ENCODE results near the gene FTL.

FTL gene

DNA sequence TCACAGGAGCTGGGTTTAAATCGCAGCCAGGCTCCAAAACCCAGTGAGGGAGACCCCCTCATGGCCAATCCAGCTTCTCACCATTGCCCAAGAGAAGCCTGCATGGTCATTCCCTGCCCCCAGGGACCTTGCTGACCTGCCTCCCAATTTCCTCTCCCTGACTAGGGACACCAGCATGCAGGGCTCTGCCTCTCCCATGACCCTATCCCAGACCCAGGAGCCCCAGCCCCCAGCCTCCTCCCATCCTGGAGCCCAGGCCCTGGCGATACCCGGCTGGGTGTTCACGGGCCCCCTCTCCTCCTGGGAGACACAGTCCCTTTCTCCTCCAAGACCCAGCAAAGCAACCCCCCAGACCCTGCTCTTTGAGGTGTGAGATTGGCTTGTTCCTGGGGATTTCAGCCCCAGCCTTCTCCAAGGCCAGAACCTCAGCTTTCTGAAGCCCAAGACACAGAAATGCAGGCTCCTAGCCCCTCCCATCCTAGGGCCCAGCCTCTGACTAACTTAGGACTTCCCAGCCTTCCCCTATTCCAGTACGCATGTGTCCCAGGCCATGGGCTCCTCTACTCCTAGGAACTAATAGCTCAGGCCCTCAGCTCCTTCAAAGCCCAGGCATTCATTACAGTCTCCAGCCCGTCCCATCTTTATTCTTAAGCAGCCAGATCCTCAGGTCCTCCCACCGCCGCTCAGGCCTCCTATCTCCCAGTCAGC lies 26.9 kb downstream of the FTL start:
- no peak for DNase-seq (ENCODE audit: low read depth, low spot score)

DNA sequence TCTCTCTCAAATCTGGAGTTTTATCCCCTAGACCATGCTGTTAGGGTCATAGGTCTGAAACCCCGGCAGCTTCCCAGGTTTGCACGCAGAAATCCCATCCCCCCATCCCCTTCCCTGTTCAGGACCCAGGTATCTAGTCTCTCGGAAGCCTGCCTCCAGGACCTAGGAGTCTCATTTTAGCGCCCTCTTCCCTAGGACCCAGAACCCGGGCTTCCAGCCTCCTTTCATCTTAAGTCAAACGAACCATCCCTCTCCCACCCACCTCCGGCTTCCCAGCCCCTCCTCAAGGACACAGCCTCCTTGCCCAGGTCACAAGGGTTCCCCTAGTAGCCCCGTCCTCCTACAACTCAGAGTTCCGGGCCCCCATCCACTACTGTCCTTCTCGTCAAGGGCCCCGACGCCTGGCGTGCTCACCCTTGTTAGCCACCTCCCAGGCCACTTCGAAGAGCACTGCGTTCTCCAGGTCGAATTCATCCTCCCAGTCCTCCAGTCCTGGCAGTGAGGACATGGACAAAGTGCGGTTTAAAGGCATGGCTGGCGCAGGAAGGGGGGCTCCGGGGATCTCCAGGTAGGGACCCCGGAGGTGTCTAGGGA lies 27.6 kb downstream of the FTL start:
- DNase-seq (ENCODE audit: low read depth, low spot score) = no peak

DNA sequence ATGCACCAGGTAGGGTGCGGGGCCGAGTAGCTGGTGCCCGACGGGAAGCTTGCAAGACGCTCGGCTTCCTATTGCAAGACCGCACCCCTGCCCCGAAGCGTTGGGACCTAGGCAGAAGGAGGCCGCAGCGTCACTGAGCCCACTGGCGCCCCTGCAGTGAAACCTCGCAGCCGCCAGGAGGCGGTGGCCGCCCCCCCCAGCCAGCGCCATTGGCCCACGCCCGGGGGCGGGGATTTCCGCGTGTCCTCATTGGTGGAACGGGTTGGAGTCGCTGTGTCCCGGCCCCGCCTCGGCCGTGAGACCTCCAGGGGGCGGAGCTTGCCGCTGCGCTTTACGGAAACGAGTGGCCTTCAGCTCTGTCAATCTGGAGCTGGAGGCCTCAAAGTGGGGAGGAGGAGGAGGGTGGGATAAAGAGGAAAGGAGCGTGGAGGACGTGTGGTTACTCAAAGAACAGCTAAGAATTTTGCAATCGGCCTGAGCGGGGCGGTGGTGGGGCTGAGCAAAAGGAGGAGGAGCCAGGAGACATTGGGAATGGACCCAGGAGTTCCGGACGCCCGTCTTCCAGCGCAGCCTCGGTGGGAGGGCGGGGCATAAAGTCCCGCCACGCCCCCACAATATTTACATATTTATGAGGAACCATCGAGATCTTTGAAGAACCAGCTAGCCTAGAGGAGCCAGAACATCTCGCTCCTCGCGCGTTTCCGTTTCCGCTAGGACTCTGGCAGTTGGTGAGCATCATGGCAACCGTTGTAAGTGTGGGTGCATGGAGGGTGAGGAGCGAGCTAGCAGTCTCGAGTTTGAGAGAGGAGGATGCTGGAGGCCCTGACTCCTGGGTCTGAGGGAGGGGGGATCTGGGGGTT lies 28.3 kb downstream of the FTL start, which contains the start of the genes GYS1 and RUVBL2:
Gene GYS1 (minus strand): TSS at position 135 of the 860 bp plus-strand sequence. CDS start 197 bp downstream, outside the sequence.
Gene RUVBL2 (plus strand): TSS at position 713 of the 860 bp plus-strand sequence. CDS start 25 bp downstream, at position 738.
- DNase-seq (ENCODE audit: low read depth, low spot score) = peak; percentile 99

DNA sequence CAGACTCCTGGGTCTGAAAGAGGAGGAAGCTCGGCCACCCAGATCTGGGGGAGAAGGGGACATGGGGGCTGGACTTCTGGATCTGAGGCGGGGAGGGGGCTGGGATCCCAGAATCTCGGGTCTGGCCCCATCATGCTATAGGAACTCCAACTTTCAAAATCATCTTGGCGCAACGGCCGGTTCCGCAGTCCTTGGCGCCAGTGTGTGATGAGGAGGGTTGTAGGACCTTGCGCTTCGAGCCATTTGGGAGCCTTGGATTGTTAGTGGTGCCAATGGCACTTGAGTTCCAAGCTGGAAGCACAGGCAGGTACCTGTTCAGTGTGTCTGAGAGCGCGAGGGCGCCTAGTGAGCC lies 28.9 kb downstream of the FTL start:
- DNase-seq (ENCODE audit: low read depth, low spot score) = no peak

DNA sequence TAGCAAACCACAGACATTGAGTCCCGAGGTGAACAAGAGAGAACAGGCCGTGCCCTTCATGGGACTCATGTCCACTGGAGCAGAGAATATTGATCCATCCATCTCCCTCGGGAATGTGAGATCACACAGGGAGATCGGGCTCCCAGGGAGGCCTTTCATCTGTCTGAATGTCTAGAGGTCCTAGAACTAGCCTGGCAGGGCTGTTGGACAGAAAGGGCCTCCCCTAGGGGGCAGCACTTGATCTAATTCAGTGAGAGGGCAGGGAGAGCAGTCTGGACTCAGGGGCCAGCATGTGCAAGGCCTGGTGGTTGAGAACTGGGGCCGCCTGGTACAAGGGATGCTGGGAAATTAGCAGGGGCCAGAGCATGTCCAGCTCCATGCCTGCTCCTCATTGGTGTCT lies 32.9 kb downstream of the FTL start:
- peak; percentile 9 for DNase-seq (ENCODE audit: low read depth, low spot score)

DNA sequence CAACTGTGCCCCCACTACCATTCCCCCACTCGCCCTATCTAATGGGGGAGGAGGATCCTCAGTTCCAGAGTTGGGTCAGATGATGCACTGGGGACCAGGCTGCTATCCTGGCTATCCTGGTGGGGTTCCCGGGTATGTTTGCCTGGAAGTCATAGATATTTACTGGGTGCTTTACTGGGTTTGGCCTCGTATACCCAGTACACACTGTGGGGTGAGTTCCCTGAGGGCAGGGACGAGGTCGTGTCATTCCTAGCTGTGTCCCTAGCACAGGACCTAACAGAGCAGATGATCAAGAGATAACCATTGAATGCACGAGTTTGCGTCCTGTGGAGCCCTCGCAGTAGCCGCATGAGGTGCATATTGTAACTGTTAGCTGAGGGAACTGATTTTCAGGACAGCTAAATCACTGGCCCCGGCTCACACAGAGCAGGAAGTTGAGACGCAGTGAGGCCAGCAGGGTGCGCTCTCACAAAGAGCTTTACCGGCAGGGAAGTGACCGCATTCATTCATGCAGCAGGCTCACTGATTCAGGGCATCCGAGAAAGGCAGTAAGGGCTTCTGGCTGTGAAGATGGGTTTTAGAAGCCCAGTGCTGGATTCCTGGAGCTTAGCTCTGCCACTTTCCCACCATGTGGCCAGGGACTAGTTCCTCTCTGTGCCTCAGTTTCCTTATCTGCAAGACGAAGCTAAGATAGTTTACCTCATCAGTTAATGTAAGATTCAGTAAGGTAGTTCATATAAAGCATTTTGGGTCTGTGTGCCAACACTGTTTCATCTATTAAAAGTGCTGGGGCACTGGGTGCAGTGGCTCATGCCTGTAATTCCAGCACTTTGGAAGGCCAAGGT lies 34.6 kb downstream of the FTL start:
- DNase-seq (ENCODE audit: low read depth, low spot score) = peak; percentile 18

DNA sequence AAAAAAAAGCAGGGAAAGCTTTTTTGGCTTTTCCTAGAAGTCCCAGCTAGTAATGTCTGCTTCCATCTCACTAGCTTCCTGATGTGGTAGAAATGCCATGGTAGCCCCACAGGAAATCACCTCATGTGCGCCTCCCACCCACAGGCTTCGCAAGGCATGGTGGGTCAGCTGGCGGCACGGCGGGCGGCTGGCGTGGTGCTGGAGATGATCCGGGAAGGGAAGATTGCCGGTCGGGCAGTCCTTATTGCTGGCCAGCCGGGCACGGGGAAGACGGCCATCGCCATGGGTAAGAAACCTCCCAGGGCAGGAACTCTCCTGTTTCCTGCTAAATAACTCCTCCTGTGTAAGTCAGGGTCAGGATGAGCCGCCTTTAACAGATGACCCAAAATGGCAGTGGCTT lies 39.0 kb downstream of the FTL start:
- DNase-seq (ENCODE audit: low read depth, low spot score) = no peak

DNA sequence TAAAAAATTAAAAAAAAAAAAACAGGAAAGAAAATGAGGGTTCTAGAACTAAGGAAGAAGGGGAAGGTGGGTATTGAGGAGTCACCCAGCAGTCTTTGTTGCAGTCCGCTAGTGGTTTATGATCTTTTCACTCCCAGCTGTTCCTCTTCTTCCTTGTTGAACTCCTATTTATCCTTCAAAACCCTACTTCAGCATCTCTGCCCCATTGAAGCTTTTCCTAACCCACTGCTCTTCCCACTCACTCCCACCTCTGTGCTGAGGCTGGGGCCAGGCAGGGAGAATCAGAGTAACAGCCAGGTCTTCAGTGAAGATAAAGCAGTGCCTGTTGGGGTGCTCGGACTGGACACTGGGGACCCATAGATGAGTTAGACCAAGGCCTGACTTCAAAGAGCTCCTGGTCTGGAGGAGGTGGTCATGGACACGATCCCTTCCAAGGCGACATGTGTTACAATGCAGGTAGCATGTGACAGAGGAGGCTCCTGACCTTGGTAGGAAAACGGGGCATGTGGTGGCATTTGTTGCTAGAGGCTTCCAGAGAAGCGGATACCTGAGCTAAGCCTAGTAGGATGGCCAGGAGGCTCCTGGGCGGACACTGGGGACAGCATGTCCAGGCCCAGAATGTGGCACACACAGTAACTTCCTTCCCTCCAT lies 40.0 kb downstream of the FTL start:
- DNase-seq (ENCODE audit: low read depth, low spot score) = no peak

DNA sequence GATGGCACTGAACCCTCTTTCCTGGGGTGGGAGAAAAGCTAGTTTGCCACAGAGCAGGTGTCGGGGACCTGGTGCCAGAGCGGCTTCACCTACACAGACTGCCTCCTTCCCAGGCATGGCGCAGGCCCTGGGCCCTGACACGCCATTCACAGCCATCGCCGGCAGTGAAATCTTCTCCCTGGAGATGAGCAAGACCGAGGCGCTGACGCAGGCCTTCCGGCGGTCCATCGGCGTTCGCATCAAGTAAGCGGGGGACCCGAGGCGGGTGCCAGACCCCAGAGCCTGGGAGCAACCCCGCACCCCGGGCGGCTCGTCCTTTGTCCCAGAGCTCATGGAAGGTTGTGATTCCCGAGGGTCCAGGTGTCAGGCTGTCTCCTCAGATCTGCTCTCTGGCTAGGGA lies 41.8 kb downstream of the FTL start:
- no peak for DNase-seq (ENCODE audit: low read depth, low spot score)

DNA sequence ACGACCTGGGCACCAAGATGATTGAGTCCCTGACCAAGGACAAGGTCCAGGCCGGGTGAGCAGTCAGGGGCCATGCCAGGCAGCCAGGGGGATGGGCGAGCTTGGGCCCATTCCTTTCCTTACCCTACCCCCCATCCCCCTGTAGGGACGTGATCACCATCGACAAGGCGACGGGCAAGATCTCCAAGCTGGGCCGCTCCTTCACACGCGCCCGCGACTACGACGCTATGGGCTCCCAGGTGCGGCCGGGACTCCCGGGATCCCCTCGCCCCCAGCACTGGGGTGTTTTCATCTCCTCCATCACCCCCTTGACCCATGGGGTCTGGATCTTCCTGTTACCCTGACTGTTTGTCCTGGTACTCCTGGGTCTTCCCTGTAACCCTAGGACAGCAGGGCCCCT lies 44.7 kb downstream of the FTL start:
- no peak for DNase-seq (ENCODE audit: low read depth, low spot score)

DNA sequence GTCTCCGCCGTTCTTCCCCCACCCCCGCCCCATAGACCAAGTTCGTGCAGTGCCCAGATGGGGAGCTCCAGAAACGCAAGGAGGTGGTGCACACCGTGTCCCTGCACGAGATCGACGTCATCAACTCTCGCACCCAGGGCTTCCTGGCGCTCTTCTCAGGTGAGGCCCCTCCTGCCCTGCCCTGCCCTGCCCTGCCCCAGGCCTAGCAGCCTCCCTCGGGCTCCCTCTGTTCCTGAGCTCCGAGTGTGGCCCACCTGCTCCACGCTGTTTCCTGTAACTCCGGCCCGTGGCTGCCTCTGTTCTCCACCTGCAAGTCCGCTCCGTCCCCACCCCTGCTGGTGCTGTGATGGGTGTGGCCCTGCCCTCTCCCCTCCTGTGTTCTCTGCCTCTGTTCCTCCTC lies 45.3 kb downstream of the FTL start:
- no peak for DNase-seq (ENCODE audit: low read depth, low spot score)

DNA sequence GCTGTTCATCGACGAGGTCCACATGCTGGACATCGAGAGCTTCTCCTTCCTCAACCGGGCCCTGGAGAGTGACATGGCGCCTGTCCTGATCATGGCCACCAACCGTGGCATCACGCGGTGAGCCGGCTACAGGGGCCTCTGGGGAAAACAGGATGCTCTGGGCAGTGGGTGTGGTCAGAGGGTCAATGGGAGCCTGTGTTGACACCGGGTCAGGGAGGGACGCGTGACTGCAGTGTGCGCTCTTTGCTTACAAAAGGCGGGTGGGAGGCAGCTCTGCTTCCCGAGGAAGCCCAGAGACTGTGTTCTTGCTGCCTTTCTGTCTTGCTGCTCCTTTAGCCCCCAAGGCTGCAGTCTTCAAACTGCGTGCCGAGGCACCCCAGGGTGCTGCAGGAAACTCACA lies 46.1 kb downstream of the FTL start:
- no peak for DNase-seq (ENCODE audit: low read depth, low spot score)

DNA sequence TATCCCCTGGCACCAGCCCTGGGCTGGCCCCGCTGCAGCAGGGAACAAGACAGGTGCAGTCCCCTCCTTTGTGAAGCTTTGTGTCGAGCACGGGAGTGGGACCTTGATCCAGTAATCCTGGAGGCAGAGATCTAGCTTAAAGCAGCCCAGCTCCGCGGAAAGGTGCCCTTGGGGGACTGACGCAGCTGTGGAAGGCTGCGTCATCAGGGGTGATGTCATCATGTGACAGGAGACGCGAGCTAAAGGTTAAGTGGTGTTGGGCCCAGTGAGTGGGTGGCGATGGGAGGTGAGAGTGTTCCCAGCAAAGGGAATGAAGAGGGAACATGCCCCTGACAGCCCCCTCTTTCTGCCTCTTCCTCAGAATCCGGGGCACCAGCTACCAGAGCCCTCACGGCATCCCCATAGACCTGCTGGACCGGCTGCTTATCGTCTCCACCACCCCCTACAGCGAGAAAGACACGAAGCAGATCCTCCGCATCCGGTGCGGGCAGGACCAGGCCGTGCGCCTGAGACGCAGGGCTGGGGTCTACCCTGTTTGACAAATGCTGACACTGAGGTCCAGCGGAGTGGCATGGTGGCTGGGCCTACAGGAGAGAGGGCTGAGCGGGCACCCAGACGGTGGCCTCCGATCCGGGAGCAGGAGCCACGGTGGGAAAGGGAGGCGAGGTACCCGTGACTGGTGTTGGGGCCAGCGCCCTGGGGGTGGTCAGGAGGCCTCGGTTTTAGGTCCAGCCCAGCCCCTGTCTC lies 49.2 kb downstream of the FTL start:
- no peak for DNase-seq (ENCODE audit: low read depth, low spot score)

DNA sequence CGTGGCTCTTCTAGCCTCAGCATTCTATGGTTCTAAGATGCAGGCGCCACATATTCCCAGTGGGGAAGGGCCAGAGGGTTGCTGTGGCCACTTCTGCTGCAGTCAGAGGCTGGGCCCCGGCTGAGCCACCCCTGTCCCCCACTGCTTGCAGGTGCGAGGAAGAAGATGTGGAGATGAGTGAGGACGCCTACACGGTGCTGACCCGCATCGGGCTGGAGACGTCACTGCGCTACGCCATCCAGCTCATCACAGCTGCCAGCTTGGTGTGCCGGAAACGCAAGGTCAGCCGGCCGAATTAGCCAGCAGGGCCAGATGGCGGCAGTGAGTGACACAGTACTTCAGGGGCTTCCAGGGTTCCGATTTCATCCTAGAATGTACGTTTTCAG lies 49.8 kb downstream of the FTL start:
- no peak for DNase-seq (ENCODE audit: low read depth, low spot score)

DNA sequence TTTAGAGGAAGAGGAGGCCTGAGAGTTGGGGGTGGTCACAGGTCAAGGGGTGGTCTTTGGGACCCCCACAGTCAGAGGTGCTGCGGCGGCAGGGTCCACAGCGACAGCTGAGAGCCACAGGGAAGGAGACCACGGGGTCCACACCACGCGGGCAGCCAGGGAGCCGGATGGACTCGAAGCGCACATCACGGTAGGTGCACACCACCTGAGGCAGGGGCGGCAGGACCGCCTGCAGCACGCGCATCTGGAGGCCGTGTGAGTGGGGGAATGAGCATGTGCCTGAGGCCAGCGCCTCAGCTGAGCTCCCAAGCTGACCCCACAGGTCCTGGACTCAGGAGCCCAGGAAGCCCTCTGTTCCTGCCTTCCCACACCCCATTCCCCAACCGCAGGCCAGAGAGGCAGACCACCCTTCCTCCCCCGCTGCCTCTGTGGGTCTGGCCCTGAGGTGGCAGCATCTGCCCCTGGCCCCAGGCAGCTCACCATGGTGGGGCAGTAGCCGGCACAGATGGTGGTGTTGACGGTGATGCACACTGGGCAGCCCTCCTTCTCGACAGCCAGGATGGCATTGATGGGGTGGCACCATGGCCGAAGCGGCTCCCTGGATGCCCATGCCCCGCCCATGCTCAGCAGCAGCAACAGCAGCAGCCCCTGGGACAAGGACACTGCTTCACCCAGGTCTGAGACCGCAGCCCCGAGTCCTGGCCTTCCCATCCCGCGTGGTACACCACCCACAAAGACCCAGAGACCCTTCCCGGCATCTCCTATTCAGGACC lies 51.1 kb downstream of the FTL start:
- DNase-seq (ENCODE audit: low read depth, low spot score) = no peak
